Kidney capillary endothelial cell (primary cell): ENCODE data around the gene DLEU7.
A peak's percentile ranks its signal among the peaks of the same experiment; 100 is the strongest.

ENCODE experiments used
- DNase-seq: peaks from one replicate; pipeline ENCODE4 v3.0.0-alpha.2; 2018; ENCODE audit warnings: low spot score

The DLEU7 gene

GRCh38 chr13:50793026-50793425 lies 50.5 kb downstream of the DLEU7 start:
- DNase-seq = no peak

- peak; percentile 48 for DNase-seq
These were observed 54.8 kb downstream of the DLEU7 start for GRCh38 chr13:50788551-50789210.

- no peak for DNase-seq
These were observed 55.9 kb downstream of the DLEU7 start for GRCh38 chr13:50787316-50788195.

- no peak for DNase-seq
These were observed 59.7 kb downstream of the DLEU7 start for GRCh38 chr13:50783717-50784290.

- DNase-seq = no peak
These were observed 60.4 kb downstream of the DLEU7 start for GRCh38 chr13:50783066-50783465.

GRCh38 chr13:50780201-50781015 lies 63.1 kb downstream of the DLEU7 start:
- DNase-seq = no peak

GRCh38 chr13:50779443-50780200 lies 63.9 kb downstream of the DLEU7 start:
- DNase-seq = no peak
